Stimulated activated CD4-positive, alpha-beta T cell treated with anti-CD3 and anti-CD28 coated beads, Interleukin-4, amount 100 ng/mL, for 1 hour (primary cell): ENCODE data around the gene ANKRD12.
"Not testable (repeated sequence)": the region's sequence is repeated elsewhere in the genome, so short reads cannot be mapped to it uniquely, and the experiment has no call there.

Source experiments
- DNase-seq: peaks from one replicate; pipeline ENCODE4 v3.0.0-alpha.2; 2020

ANKRD12 gene

GRCh38 chr18:9239720-9240119 is 103.1 kb downstream of the ANKRD12 start:
- no peak for DNase-seq

- DNase-seq = no peak
Measured at GRCh38 chr18:9240270-9240669, 103.7 kb downstream of the ANKRD12 start.

GRCh38 chr18:9243029-9243428 is 106.4 kb downstream of the ANKRD12 start:
- DNase-seq = no peak

GRCh38 chr18:9244376-9244775 is 107.8 kb downstream of the ANKRD12 start:
- DNase-seq = no peak

- DNase-seq = no peak
Measured at GRCh38 chr18:9248661-9249060, 112.1 kb downstream of the ANKRD12 start.

GRCh38 chr18:9249254-9249653 is 112.7 kb downstream of the ANKRD12 start:
- DNase-seq = no peak

GRCh38 chr18:9259173-9259572 is 122.6 kb downstream of the ANKRD12 start:
- DNase-seq = no peak

- DNase-seq = no peak
Measured at GRCh38 chr18:9260388-9261380, 124.1 kb downstream of the ANKRD12 start.

GRCh38 chr18:9263264-9263663 is 126.7 kb downstream of the ANKRD12 start:
- no peak for DNase-seq

GRCh38 chr18:9264797-9265196 is 128.2 kb downstream of the ANKRD12 start:
- not testable (repeated sequence) for DNase-seq

- DNase-seq = no peak
Measured at GRCh38 chr18:9273221-9273620, 136.6 kb downstream of the ANKRD12 start.

- no peak for DNase-seq
Measured at GRCh38 chr18:9275890-9276289, 139.3 kb downstream of the ANKRD12 start.

- DNase-seq = no peak
Measured at GRCh38 chr18:9278028-9278427, 141.4 kb downstream of the ANKRD12 start.

GRCh38 chr18:9280849-9281248 is 144.3 kb downstream of the ANKRD12 start:
- no peak for DNase-seq

GRCh38 chr18:9281780-9282179 is 145.2 kb downstream of the ANKRD12 start:
- DNase-seq = no peak

- no peak for DNase-seq
Measured at GRCh38 chr18:9283791-9284190, 147.2 kb downstream of the ANKRD12 start.

- no peak for DNase-seq
Measured at GRCh38 chr18:9285604-9286003, 149.0 kb downstream of the ANKRD12 start.

GRCh38 chr18:9287036-9287435 is 150.5 kb downstream of the ANKRD12 start:
- no peak for DNase-seq

- no peak for DNase-seq
Measured at GRCh38 chr18:9289698-9290097, 153.1 kb downstream of the ANKRD12 start.

- DNase-seq = no peak
Measured at GRCh38 chr18:9290156-9290555, 153.6 kb downstream of the ANKRD12 start.

GRCh38 chr18:9292047-9292446 is 155.5 kb downstream of the ANKRD12 start:
- DNase-seq = no peak

- no peak for DNase-seq
Measured at GRCh38 chr18:9293948-9294347, 157.4 kb downstream of the ANKRD12 start.

- no peak for DNase-seq
Measured at GRCh38 chr18:9296233-9297006, 159.8 kb downstream of the ANKRD12 start.

- DNase-seq = no peak
Measured at GRCh38 chr18:9297007-9297393, 160.4 kb downstream of the ANKRD12 start.
